Measurements from ENCODE around the gene PLAAT2.

PLAAT2 gene

GRCh38 chr11:63507511-63507910 is 55.7 kb downstream of the PLAAT2 start:
- POLR2A ChIA-PET (ENCODE audit: low non-redundant PET): no interaction called here
- CTCF ChIA-PET: interaction anchor here (1.1 kb wide), 1 partner anchor 14 kb away, joined by 3 read pairs; no protein-coding TSS in a partner anchor
- DNase-seq (ENCODE audit: low spot score): no peak
- TF ChIP-seq, protein P1, sequence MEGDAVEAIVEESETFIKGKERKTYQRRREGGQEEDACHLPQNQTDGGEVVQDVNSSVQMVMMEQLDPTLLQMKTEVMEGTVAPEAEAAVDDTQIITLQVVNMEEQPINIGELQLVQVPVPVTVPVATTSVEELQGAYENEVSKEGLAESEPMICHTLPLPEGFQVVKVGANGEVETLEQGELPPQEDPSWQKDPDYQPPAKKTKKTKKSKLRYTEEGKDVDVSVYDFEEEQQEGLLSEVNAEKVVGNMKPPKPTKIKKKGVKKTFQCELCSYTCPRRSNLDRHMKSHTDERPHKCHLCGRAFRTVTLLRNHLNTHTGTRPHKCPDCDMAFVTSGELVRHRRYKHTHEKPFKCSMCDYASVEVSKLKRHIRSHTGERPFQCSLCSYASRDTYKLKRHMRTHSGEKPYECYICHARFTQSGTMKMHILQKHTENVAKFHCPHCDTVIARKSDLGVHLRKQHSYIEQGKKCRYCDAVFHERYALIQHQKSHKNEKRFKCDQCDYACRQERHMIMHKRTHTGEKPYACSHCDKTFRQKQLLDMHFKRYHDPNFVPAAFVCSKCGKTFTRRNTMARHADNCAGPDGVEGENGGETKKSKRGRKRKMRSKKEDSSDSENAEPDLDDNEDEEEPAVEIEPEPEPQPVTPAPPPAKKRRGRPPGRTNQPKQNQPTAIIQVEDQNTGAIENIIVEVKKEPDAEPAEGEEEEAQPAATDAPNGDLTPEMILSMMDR (conservative IDR thresholded peaks at IDR 0.05; ENCODE audit: low read depth): no peak
- H3K27ac ChIP-seq: no peak overlapping the region

DNA sequence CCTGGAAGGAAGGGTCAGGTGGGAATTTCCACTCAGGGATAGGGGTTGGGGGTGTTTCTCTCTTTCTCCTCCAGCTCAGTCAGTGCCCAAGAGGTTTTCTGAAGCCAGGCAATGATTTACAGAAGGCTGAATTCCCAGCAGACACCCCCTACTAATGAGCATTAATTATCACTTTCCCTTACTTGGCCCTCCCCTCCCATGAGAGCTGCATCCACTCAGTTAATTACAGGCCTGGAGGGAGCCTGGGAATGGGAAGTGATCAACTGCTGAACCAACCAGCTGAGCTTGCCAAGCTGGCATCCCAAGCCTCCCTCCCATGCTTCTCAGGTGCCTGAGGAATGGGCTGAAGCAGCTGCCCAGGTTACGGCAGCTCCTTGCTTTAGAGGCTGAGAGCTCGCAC is 56.3 kb downstream of the PLAAT2 start:
- DNase-seq (ENCODE audit: low spot score): no peak
- ChIA-PET POLR2A (ENCODE audit: low non-redundant PET) (no interaction called here), CTCF (interaction anchor here (0.6 to 1.1 kb wide), 2 partner anchors 14 to 143 kb away, joined by 3 to 4 read pairs; no protein-coding TSS in a partner anchor)
- TF ChIP-seq, protein P1 (conservative IDR thresholded peaks at IDR 0.05; ENCODE audit: low read depth): no peak
- no peak overlapping the region for H3K27ac ChIP-seq

DNA sequence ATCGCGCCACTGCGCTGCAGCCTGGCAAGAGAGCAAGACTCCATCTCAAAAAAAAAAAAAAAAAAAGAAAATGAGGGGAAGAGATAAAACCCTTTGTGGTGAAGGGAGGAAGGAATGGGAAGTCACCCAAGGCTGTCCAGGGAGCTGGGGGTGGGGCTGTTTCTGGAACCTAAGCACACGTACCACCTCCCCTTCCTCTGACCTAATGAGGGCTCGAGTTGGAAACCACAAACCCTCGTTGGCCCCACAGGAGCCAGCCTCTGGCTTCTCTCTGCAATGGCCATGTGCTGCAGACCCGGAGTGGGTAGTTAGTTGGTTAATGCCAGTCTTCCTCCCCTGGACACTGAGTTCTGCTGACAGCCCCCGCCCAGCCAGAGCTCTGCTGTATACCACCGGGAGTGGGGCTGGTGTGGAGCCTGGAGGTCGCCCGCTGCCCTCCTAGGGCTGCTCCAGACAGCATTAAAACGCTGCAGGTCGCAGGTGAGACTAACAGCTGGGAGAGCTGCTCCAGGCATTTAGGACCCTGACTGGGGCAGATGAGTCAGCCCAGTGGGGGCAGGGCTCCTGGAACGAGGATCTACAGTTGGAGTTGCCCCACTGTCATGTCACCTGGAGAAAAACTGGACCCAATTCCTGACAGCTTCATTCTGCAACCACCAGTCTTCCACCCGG is 57.2 kb downstream of the PLAAT2 start, which contains the start of gene LGALS12:
Gene LGALS12 (plus strand): TSS at position 228 of the 672 bp plus-strand sequence. CDS start 375 bp downstream, at position 603.
- no peak for DNase-seq (ENCODE audit: low spot score)
- TF ChIP-seq, protein P1 (conservative IDR thresholded peaks at IDR 0.05; ENCODE audit: low read depth): no peak
- CTCF ChIA-PET: no interaction called here
- H3K27ac ChIP-seq: no peak within 1 kb of the TSS
- POLR2A ChIA-PET (ENCODE audit: low non-redundant PET): no interaction called here

- TF ChIP-seq, protein P1 (conservative IDR thresholded peaks at IDR 0.05; ENCODE audit: low read depth): no peak
- DNase-seq (ENCODE audit: low spot score): no peak
- H3K27ac ChIP-seq: no peak overlapping the region
- ChIA-PET POLR2A (ENCODE audit: low non-redundant PET) (no interaction called here), CTCF (interaction anchor here (0.6 kb wide), 1 partner anchor 32 kb away, joined by 4 read pairs; no protein-coding TSS in a partner anchor)
These were observed 58.1 kb downstream of the PLAAT2 start for GRCh38 chr11:63504933-63505586.

DNA sequence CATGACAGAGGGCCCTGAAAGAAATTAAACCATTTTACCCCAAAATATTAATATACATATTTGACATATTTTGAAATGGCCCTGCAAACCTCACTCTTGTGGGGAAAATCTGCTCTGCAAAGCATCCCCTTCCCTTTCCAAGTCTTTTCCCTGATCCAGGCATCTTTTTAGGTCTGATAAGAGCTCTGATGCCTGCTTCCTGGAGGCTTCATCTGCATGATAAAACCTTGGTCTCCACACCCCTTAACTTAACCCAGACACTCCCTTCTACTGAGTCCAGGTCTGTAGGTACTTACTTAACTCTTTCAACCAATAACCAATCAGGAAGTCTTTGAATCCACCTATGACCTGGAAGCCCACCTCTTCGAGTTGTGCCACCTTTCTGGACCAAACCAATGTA is 59.1 kb downstream of the PLAAT2 start:
- TF ChIP-seq, protein P1 (conservative IDR thresholded peaks at IDR 0.05; ENCODE audit: low read depth): no peak
- H3K27ac ChIP-seq: no peak overlapping the region
- CTCF ChIA-PET: no interaction called here
- no peak for DNase-seq (ENCODE audit: low spot score)
- POLR2A ChIA-PET (ENCODE audit: low non-redundant PET): no interaction called here

DNA sequence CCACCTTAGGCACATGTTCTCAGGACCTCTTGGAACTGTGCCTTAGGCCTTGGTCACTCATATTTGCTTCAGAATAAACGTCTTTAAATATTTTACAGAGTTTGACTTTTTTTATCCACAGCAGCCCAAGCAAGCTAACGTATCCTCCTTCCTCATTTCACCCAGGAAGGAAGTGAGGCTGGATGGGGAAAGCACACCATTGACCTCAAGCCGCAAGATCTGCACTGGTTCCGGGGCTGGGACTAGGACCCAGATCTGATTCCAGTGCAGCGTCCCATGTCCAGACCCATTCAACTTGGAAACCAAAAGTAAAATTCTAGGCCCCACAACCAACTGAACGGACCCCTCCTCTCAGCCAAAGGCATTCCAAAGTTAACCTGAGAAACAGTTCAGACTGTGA is 59.7 kb downstream of the PLAAT2 start:
- POLR2A ChIA-PET (ENCODE audit: low non-redundant PET): no interaction called here
- no peak for DNase-seq (ENCODE audit: low spot score)
- TF ChIP-seq, protein P1 (conservative IDR thresholded peaks at IDR 0.05; ENCODE audit: low read depth): no peak
- CTCF ChIA-PET: no interaction called here
- H3K27ac ChIP-seq: no peak overlapping the region

All from RWPE1 (cell line).